ENCODE results near the gene ROGDI.

ROGDI gene

DNA sequence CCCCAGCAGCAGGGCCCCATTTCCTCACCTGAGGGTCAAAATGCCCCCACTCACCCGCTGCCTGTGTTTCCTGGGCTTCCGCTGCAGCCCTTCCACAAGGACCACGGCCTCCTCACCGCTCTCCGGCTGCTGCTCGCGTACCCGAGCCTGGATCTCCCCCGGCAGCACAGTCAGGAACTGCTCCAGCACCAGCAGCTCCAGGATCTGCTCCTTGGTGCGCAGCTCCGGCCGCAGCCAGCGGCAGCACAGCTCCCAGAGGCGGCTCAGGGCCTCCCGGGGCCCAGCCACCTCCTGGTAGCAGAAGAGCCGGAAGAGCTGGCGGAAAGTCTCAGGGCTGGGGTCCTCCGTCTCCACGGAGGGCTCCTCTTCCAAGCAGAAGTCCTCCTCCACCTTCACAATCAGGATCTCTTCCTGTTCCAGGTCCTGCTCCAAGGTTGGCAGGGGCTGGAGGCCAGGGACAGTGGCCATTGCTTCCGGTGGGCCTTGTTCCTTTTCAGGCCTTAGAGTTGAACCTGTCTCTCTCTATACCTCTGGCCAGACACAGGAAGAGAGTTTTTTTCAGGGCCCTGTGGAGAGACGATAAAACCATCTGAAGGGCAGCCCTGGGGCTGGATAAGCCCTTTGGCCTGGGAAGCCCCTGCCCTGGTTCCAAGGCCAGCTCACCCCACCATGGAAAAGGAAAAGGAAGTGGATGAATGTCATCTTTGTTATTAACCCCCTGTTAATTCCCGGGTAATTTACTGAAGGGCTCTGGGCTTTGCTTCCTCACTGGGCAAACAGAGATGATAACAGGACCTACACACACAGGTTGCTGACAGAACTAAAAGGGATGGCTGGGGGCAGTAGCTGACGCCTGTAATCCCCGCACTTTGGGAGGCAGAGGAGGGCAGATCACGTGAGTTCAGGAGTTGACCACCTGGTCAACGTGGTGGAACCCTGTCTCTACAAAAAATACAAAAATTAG is 36.6 kb downstream of the ROGDI start:
- no peak for DNase-seq

GRCh38 chr16:4763791-4764190 is 38.6 kb downstream of the ROGDI start:
- DNase-seq, result no peak

DNA sequence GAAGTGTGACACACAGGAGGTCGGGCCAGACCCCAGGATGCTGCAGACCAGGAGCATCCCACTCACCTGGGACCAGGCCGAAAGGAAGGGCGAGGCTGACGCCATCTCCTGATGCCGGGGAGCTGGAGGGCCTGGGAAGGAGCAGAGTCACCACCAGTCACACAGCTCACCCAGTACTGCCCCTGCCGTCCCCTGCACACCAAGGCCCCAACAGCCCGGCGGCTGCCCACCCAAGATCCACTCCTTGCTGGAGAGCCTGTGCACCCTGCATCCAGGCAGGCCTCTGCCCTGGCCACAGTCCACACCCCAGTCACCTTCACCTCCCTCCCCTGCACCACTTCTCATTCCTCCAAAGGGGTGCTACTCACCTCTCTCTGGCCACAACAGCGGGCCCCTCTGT is 40.2 kb downstream of the ROGDI start:
- DNase-seq, result no peak

- no peak for DNase-seq
Measured at GRCh38 chr16:4760221-4760910, 42.1 kb downstream of the ROGDI start.

DNA sequence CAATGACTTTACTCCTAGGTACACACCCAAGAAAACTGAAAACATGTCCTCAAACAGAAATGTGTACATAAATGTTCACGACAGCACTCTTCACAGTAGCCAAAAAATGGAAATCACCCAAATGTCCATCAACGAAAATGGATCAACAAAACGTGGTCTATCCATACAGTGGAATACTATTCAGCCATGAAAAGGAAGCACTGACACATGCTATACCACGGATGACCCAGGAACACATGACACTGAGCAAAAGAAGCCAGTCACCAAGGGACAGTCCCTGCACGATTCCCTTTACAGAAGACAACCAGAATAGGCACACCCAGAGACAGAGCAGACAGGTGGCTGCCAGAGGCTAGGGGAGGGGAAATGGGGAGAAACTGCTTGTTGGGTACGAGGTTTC is 46.7 kb downstream of the ROGDI start:
- no peak for DNase-seq

DNA sequence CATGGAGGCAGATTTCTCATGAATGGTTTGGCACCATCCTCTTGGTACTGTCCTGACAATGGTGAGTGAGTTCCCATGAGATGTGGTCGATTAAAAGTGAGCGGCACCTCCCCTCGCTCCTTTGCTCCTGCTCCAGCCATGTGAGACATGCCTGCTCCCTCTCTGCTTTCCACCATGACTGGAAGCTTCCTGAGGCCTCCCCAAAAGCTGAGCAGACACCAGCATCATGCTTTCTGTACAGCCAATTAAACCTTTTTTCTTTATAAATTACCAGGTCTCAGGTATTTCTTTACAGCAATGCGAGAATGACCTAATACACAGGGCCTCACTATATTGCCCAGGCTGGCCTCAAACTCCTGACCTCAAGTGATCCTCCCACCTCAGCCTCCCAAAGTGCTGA is 47.6 kb downstream of the ROGDI start:
- DNase-seq, result no peak

- no peak for DNase-seq
Measured at GRCh38 chr16:4753227-4753626, 49.2 kb downstream of the ROGDI start.

DNA sequence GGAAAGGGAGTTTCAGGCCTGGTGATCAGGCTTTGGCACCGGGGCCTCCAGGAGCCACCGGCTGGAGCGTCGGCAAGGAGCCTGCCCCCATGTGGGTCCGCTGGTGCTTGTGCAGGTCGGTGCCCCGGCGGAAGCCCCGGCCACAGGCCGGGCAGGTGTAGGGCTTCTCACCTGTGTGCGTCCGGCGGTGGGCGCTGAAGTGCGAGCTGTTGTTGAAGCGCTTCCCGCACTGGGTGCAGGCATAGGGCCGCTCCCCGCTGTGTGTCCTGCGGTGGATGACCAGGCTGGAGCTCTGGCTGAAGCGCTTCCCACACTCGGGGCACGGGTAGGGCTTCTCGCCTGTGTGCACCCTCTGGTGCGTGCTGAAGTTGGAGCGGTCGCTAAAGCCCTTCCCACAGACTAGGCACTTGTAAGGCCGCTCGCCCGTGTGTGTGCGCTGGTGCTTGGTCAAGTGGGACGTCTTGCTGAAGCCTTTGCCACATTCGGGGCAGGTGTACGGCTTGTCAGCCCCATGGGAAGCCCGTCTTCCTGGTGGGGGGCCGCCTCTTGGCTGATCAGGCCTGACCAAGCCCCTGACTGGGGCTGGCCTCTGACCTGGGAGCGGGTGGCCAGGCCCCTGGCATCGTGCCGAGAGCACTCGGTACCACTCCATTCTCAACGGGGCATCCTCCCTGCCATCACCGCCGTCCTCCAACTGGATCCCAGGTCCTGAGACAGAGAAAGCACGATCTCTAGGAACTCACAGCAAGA is 49.9 kb downstream of the ROGDI start:
- no peak for DNase-seq

GRCh38 chr16:4750896-4751295 is 51.5 kb downstream of the ROGDI start:
- DNase-seq, result no peak

DNA sequence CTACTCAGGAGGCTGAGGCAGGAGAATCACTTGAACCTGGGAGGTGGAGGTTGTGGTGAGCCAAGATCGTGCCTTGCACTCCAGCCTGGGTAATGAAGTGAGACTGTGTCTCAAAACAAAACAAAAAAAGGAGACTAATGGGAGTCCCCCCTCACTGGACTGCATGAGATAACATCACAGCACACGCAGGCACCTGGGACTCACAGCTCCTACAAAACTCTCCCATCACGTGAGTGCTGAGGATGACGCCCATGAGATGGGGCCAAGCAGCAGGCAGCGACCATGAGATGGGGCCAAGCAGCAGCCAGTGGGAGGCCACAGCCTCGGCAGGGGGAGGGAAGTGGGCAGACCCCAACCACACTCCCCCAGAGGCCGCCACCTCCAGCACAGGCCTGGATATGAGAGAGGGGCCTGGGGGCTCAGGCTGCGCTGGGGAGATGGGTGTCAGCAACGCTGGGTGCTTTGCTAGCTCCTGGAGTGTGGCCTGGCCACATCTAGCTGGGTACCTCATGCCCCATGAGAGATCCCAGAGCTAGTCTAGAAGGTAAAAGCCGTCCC is 52.7 kb downstream of the ROGDI start:
- no peak for DNase-seq

- DNase-seq, result no peak
Measured at GRCh38 chr16:4748682-4749411, 53.6 kb downstream of the ROGDI start.

GRCh38 chr16:4747906-4748681 is 54.3 kb downstream of the ROGDI start:
- no peak for DNase-seq

DNA sequence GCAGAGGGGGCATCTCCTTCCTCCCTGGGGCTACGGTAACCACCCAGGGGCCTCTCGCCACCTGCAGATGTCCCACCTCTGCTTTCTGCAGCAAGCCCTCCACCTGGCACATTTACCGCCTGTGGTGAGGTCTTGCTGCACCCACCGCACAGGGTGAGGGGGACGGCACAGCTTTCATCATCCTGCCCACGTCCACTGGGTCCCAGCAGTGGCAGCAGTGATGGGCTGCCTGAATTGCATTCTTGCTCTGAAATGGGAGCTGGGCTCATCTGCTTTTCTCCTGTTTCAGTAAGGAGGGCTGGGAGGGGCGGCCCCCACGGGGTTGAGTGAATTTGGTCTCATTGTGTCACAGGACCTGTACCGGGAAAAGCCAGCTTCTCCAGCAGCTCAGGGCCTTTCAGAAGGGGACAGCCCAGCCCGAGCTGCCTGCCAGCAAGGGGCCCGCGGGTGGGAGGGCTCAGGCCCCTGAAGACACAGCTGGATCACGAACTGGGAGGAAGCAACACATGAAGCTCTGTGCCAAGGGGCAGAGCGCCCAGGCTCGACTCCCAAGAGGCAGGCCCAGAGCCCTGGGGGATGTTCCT is 55.4 kb downstream of the ROGDI start:
- no peak for DNase-seq

All from retina (tissue), 1 donor.